Vagina (tissue), 2 donors: ENCODE results near the gene PAM16. TPM values are rescaled to one million over a fixed set of nuclear protein-coding genes. Genes with fewer than 3 reads are reported as not detected.

Source experiments
- DNase-seq, 2 donors: peaks; one replicate each; pipeline ENCODE4 v3.0.0-alpha.2; 2017; ENCODE audit errors: extremely low spot score in 2 of 2
- H3K27ac ChIP-seq: fragments of 200-600 bp; sonication (generic); one replicate; pipeline ENCODE4 v1.5.1; 2019
- H3K27me3 ChIP-seq: fragments of 200-600 bp; sonication (generic); one replicate; pipeline ENCODE4 v1.5.1; 2019
- H3K36me3 ChIP-seq, 2 donors: fragments of 200-600 bp; sonication (generic); one replicate each; pipeline ENCODE4 v1.5.1; 2017 to 2019
- H3K4me1 ChIP-seq: fragments of 200-600 bp; sonication (generic); one replicate; pipeline ENCODE4 v1.5.1; 2019
- H3K4me3 ChIP-seq, 2 donors: fragments of 200-600 bp; sonication (generic); 1 replicate in 1 of 2; 2 replicates in 1 of 2; pipeline ENCODE4 v1.5.1; 2016 to 2019
- H3K9me3 ChIP-seq: fragments of 200-600 bp; sonication (generic); one replicate; pipeline ENCODE4 v1.5.1; 2019
- POLR2A ChIP-seq, 2 donors: fragments of 450-650 bp; IDR thresholded peaks; one replicate each; pipeline ENCODE4 v1.6.1; 2017; ENCODE audit warnings: antibody characterized with exemption in 2 of 2, mild to moderate bottlenecking in 2 of 2, moderate library complexity in 2 of 2
- POLR2AphosphoS5 ChIP-seq, 2 donors: sonication (generic); formaldehyde crosslinking; IDR thresholded peaks; one replicate each; pipeline ENCODE4 v1.9.0; 2017; ENCODE audit warnings: antibody characterized with exemption in 2 of 2, mild to moderate bottlenecking in 2 of 2, low read depth in 1 of 2; ENCODE audit not compliant: insufficient read depth in 1 of 2
- intact Hi-C: fragments of 100-400 bp; cut with DNase I; formaldehyde crosslinking; loops from one replicate; pipeline ENCODE4 v1.15.1; 2023
- total RNA-seq: library from RNA; depleted of rRNA; stranded (reverse); fragments of >200 nt; gene quantifications from one replicate; pipeline ENCODE4 v1.2.3, GENCODE V29; 2016
- TF ChIP-seq, protein P1 (sequence below), 3 experiments: fragments of 450-650 bp in 2 of 3; fragments of 200-600 bp in 1 of 3; sonication (generic) in 1 of 3; IDR thresholded peaks; one replicate each; pipeline ENCODE4 v1.5.1; 2017 to 2019; ENCODE audit warnings: antibody characterized with exemption in 3 of 3, mild to moderate bottlenecking in 2 of 3, moderate library complexity in 2 of 3

Gene PAM16
- total RNA-seq, 1 donor from 2014 or later = 76.1 TPM

DNA sequence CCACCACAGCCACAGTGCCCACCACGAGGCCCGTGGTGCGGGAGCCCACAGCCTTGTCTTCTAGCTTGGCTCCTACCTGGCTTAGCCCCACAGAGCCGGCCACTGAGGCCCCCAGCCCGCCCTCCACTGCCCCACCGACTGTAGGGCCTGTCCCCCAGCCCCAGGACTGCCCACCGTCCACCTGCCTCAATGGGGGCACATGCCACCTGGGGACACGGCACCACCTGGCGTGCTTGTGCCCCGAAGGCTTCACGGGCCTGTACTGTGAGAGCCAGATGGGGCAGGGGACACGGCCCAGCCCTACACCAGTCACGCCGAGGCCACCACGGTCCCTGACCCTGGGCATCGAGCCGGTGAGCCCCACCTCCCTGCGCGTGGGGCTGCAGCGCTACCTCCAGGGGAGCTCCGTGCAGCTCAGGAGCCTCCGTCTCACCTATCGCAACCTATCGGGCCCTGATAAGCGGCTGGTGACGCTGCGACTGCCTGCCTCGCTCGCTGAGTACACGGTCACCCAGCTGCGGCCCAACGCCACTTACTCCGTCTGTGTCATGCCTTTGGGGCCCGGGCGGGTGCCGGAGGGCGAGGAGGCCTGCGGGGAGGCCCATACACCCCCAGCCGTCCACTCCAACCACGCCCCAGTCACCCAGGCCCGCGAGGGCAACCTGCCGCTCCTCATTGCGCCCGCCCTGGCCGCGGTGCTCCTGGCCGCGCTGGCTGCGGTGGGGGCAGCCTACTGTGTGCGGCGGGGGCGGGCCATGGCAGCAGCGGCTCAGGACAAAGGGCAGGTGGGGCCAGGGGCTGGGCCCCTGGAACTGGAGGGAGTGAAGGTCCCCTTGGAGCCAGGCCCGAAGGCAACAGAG, 31.0 kb upstream of the PAM16 start:
- Histone ChIP-seq H3K9me3 (no peaks in the 10 kb centered on the region), H3K27me3 (no peaks in the 10 kb centered on the region), H3K27ac (peak overlapping the region; percentile 20), H3K4me3 (no peak overlapping the region), H3K36me3 (peaks cover 0 to 32% of the 10 kb centered on the region in 2 donors), H3K4me1 (peaks cover 65% of the 10 kb centered on the region)
- intact Hi-C loops = no loop called here
- DNase-seq = no peak
- no peak for TF ChIP-seq POLR2A (IDR thresholded peaks at IDR 0.05)
- no peak for TF ChIP-seq POLR2AphosphoS5 (IDR thresholded peaks at IDR 0.05; ENCODE audit: insufficient read depth in 1 of 2, low read depth in 1 of 2)
- TF ChIP-seq, protein P1, sequence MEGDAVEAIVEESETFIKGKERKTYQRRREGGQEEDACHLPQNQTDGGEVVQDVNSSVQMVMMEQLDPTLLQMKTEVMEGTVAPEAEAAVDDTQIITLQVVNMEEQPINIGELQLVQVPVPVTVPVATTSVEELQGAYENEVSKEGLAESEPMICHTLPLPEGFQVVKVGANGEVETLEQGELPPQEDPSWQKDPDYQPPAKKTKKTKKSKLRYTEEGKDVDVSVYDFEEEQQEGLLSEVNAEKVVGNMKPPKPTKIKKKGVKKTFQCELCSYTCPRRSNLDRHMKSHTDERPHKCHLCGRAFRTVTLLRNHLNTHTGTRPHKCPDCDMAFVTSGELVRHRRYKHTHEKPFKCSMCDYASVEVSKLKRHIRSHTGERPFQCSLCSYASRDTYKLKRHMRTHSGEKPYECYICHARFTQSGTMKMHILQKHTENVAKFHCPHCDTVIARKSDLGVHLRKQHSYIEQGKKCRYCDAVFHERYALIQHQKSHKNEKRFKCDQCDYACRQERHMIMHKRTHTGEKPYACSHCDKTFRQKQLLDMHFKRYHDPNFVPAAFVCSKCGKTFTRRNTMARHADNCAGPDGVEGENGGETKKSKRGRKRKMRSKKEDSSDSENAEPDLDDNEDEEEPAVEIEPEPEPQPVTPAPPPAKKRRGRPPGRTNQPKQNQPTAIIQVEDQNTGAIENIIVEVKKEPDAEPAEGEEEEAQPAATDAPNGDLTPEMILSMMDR (IDR thresholded peaks at IDR 0.05) = no peak

DNA sequence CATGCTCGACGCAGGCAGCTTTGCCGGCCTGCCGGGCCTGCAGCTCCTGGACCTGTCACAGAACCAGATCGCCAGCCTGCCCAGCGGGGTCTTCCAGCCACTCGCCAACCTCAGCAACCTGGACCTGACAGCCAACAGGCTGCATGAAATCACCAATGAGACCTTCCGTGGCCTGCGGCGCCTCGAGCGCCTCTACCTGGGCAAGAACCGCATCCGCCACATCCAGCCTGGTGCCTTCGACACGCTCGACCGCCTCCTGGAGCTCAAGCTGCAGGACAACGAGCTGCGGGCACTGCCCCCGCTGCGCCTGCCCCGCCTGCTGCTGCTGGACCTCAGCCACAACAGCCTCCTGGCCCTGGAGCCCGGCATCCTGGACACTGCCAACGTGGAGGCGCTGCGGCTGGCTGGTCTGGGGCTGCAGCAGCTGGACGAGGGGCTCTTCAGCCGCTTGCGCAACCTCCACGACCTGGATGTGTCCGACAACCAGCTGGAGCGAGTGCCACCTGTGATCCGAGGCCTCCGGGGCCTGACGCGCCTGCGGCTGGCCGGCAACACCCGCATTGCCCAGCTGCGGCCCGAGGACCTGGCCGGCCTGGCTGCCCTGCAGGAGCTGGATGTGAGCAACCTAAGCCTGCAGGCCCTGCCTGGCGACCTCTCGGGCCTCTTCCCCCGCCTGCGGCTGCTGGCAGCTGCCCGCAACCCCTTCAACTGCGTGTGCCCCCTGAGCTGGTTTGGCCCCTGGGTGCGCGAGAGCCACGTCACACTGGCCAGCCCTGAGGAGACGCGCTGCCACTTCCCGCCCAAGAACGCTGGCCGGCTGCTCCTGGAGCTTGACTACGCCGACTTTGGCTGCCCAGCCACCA, 30.2 kb upstream of the PAM16 start:
- Histone ChIP-seq H3K9me3 (no peaks in the 10 kb centered on the region), H3K27ac (no peak overlapping the region), H3K27me3 (no peaks in the 10 kb centered on the region), H3K4me3 (no peak overlapping the region), H3K36me3 (peaks cover 0 to 32% of the 10 kb centered on the region in 2 donors), H3K4me1 (peaks cover 65% of the 10 kb centered on the region)
- intact Hi-C loops = no loop called here
- DNase-seq = no peak
- TF ChIP-seq POLR2A (IDR thresholded peaks at IDR 0.05) = no peak
- no peak for TF ChIP-seq POLR2AphosphoS5 (IDR thresholded peaks at IDR 0.05; ENCODE audit: insufficient read depth in 1 of 2, low read depth in 1 of 2)
- TF ChIP-seq, protein P1 (IDR thresholded peaks at IDR 0.05) = no peak

DNA sequence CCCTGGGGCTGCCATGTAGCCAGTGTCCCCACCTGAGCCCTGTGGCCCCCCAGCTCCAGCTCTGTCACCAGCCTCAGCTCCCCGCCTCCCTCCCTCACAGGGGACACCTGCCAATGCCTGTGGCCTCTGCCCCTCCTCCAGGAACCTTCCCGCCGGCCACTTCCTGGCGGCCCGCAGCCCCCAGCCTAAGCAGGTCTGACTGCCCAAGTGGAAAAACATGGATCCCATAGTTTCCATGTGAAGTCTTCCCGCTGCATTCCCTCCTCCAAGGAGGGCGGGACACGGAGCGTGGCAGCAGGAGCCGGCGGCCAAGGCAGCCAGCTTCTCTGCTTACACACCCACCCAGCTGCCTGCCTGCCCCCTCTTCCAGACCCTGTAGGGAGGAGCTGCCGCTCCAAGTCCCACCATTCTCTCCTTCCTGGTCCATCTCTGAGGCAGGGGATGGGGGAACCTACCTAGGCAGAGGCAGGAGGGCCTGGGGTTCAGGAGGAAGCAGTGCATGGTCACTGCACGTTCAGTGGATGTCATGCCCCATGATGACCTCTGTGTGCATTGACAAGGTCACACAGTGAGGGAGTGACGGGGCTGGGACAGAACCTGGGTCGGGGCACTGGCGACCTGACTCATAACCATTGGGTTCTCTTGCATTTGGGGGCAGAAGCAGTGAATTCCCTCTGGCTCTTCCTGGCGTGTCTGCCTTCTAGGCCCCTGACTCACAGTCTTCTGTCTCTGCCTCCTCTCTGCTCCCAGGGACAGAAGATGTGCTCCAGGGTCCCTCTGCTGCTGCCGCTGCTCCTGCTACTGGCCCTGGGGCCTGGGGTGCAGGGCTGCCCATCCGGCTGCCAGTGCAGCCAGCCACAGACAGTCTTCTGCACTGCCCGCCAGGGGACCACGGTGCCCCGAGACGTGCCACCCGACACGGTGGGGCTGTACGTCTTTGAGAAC, 29.3 kb upstream of the PAM16 start:
- intact Hi-C loops = no loop called here
- no peak for DNase-seq
- peaks cover 65% of the 10 kb centered on the region for H3K4me1 ChIP-seq
- TF ChIP-seq POLR2AphosphoS5 (IDR thresholded peaks at IDR 0.05; ENCODE audit: insufficient read depth in 1 of 2, low read depth in 1 of 2) (no peak), POLR2A (IDR thresholded peaks at IDR 0.05) (no peak)
- TF ChIP-seq, protein P1 (IDR thresholded peaks at IDR 0.05) = no peak
- H3K36me3 ChIP-seq = peaks cover 0 to 29% of the 10 kb centered on the region in 2 donors
- peak overlapping the region; percentile 35 for H3K27ac ChIP-seq
- no peaks in the 10 kb centered on the region for H3K9me3 ChIP-seq
- no peak overlapping the region for H3K4me3 ChIP-seq
- no peaks in the 10 kb centered on the region for H3K27me3 ChIP-seq

DNA sequence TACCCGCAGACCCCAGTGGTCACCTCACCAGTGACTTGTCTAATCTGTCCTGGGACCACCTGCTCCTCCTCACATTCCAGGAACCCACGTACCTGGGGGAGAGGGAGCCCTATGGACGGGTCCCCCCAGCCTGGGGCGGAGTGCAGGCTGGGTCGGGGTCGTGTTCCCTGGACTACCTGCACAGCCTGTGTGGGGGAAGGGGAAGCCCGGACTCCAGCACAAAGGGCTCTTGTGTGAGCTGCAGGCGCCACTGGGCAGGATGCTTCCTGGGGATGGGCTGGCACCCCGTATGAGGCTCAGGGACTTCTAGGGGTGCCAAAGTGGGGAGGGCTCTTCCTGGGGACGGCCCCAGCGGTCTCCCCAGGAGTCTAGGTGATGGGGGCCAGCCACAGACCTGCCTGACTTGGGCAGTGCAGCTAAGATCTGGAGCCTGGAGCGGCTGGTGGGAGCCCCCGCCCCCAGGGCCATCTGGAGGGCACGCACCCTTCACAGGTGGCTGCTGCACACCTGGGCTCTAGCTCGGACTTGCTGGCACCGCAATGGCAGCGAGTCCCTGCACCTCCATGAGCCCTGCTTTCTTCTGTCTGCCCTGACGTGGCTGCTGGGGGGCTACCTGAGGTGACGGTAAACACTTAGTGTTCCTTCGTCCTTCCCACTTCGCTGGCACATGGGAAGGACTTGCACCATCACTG, 28.0 kb upstream of the PAM16 start:
- H3K36me3 ChIP-seq = peaks cover 0 to 28% of the 10 kb centered on the region in 2 donors
- no peak for DNase-seq
- no peak overlapping the region for H3K4me3 ChIP-seq
- H3K27me3 ChIP-seq = no peaks in the 10 kb centered on the region
- intact Hi-C loops = no loop called here
- peaks cover 65% of the 10 kb centered on the region for H3K4me1 ChIP-seq
- H3K27ac ChIP-seq = peak overlapping the region; percentile 91
- no peak for TF ChIP-seq POLR2A (IDR thresholded peaks at IDR 0.05)
- TF ChIP-seq, protein P1 (IDR thresholded peaks at IDR 0.05) = no peak
- no peak for TF ChIP-seq POLR2AphosphoS5 (IDR thresholded peaks at IDR 0.05; ENCODE audit: insufficient read depth in 1 of 2, low read depth in 1 of 2)
- H3K9me3 ChIP-seq = no peaks in the 10 kb centered on the region
